SK-N-MC (cell line): Measurements from ENCODE around the gene PLK5.

Experiments
- EZH2 ChIP-seq: fragments of 200-600 bp; sonication (generic); IDR thresholded peaks from one replicate; pipeline ENCODE4 v1.6.1; 2017; ENCODE audit warnings: antibody characterized with exemption
- FOXP2 ChIP-seq: optimal IDR thresholded peaks from 2 replicates; pipeline ENCODE3; 2011; ENCODE audit warnings: mild to moderate bottlenecking, moderate library complexity; ENCODE audit not compliant: insufficient read depth; ENCODE audit errors: extremely low read length, control extremely low read depth
- POLR2AphosphoS5 ChIP-seq: IDR thresholded peaks from 2 replicates; pipeline ENCODE4 v1.6.1; 2012; ENCODE audit warnings: mild to moderate bottlenecking, low read depth, low read length, borderline replicate concordance

- TF ChIP-seq EZH2, result no peak
- no peak for TF ChIP-seq POLR2AphosphoS5
- TF ChIP-seq FOXP2, result no peak
Measured at GRCh38 chr19:1555487-1556389, 31.9 kb downstream of the PLK5 start.
